ENCODE results near the gene ADH7.

Gene ADH7
- long read RNA-seq, donor 1: 0 reads
- long read RNA-seq, donor 2: 0 reads
- long read RNA-seq, donor 3: 0 reads
- long read RNA-seq, donor 4: 0 reads
- long read RNA-seq, donor 5: 0 reads
- long read RNA-seq, donor 6: 0 reads
- long read RNA-seq, donor 7: 0 reads
- long read RNA-seq, donor 8: 0 reads

GRCh38 chr4:99435154-99435553, at the start of gene ADH7:
TSS of gene ADH7 (minus strand) at chr4:99435342. CDS start at chr4:99435233, 109 bp downstream.
- DNase-seq: no peak

- DNase-seq: no peak
Measured at GRCh38 chr4:99483636-99484035, 48.5 kb upstream of the ADH7 start.

GRCh38 chr4:99473131-99473530, 38.0 kb upstream of the ADH7 start:
- DNase-seq: no peak

GRCh38 chr4:99471896-99472295, 36.8 kb upstream of the ADH7 start:
- no peak for DNase-seq

GRCh38 chr4:99471349-99471748, 36.2 kb upstream of the ADH7 start:
- DNase-seq: no peak

GRCh38 chr4:99468889-99469288, 33.7 kb upstream of the ADH7 start:
- DNase-seq: no peak

GRCh38 chr4:99467887-99468286, 32.7 kb upstream of the ADH7 start:
- DNase-seq: no peak

GRCh38 chr4:99463566-99463965, 28.4 kb upstream of the ADH7 start:
- no peak for DNase-seq

GRCh38 chr4:99462875-99463464, 27.8 kb upstream of the ADH7 start:
- peak; percentile 21 for DNase-seq

- no peak for DNase-seq
Measured at GRCh38 chr4:99461623-99462401, 26.7 kb upstream of the ADH7 start.

- DNase-seq: no peak
Measured at GRCh38 chr4:99459546-99460042, 24.5 kb upstream of the ADH7 start.

GRCh38 chr4:99458911-99459447, 23.8 kb upstream of the ADH7 start:
- no peak for DNase-seq

- DNase-seq: no peak
Measured at GRCh38 chr4:99457676-99458075, 22.5 kb upstream of the ADH7 start.

GRCh38 chr4:99457270-99457669, 22.1 kb upstream of the ADH7 start:
- DNase-seq: no peak

- no peak for DNase-seq
Measured at GRCh38 chr4:99447513-99447912, 12.4 kb upstream of the ADH7 start.

- DNase-seq: no peak
Measured at GRCh38 chr4:99447079-99447478, 11.9 kb upstream of the ADH7 start.

- DNase-seq: no peak
Measured at GRCh38 chr4:99438405-99438780, 3.3 kb upstream of the ADH7 start.

GRCh38 chr4:99437723-99438404, 2.7 kb upstream of the ADH7 start:
- no peak for DNase-seq

- DNase-seq: no peak
Measured at GRCh38 chr4:99436976-99437722, 2.0 kb upstream of the ADH7 start.

- no peak for DNase-seq
Measured at GRCh38 chr4:99436462-99436861, 1.3 kb upstream of the ADH7 start.

- DNase-seq: no peak
Measured at GRCh38 chr4:99430106-99430505, 5.0 kb downstream of the ADH7 start.

GRCh38 chr4:99417125-99417524, 18.0 kb downstream of the ADH7 start:
- DNase-seq: no peak
